NCI-H1436 treated with DMSO at 0.1 percent for 48 hours (cell line): Measurements from ENCODE around the gene TMEM163.

Experiments
- DNase-seq: peaks from one replicate; lab custom pipeline; 2025; lab: John Stamatoyannopoulos, UW

Gene TMEM163

GRCh38 chr2:134693359-134694330, 25.2 kb downstream of the TMEM163 start:
- no peak for DNase-seq

- no peak for DNase-seq
These were observed 26.3 kb downstream of the TMEM163 start for GRCh38 chr2:134692499-134692898.

- no peak for DNase-seq
These were observed 28.1 kb downstream of the TMEM163 start for GRCh38 chr2:134690629-134691215.

- no peak for DNase-seq
These were observed 29.5 kb downstream of the TMEM163 start for GRCh38 chr2:134689315-134689714.

- no peak for DNase-seq
These were observed 32.8 kb downstream of the TMEM163 start for GRCh38 chr2:134685967-134686366.

- DNase-seq: no peak
These were observed 35.2 kb downstream of the TMEM163 start for GRCh38 chr2:134683561-134684112.

GRCh38 chr2:134682726-134683125, 36.1 kb downstream of the TMEM163 start:
- no peak for DNase-seq

- no peak for DNase-seq
These were observed 37.6 kb downstream of the TMEM163 start for GRCh38 chr2:134681201-134681600.

- no peak for DNase-seq
These were observed 39.1 kb downstream of the TMEM163 start for GRCh38 chr2:134679745-134680144.

- no peak for DNase-seq
These were observed 39.5 kb downstream of the TMEM163 start for GRCh38 chr2:134679294-134679693.

- DNase-seq: no peak
These were observed 40.7 kb downstream of the TMEM163 start for GRCh38 chr2:134677856-134678756.

GRCh38 chr2:134676960-134677359, 41.8 kb downstream of the TMEM163 start:
- DNase-seq: no peak

- DNase-seq: no peak
These were observed 43.5 kb downstream of the TMEM163 start for GRCh38 chr2:134675314-134675713.

- DNase-seq: no peak
These were observed 44.1 kb downstream of the TMEM163 start for GRCh38 chr2:134674687-134675086.

GRCh38 chr2:134671513-134671912, 47.3 kb downstream of the TMEM163 start:
- no peak for DNase-seq

- no peak for DNase-seq
These were observed 47.8 kb downstream of the TMEM163 start for GRCh38 chr2:134670955-134671354.

- DNase-seq: no peak
These were observed 48.8 kb downstream of the TMEM163 start for GRCh38 chr2:134669731-134670669.

GRCh38 chr2:134668821-134669220, 50.0 kb downstream of the TMEM163 start:
- no peak for DNase-seq

- no peak for DNase-seq
These were observed 51.3 kb downstream of the TMEM163 start for GRCh38 chr2:134667541-134667940.

- DNase-seq: no peak
These were observed 51.7 kb downstream of the TMEM163 start for GRCh38 chr2:134667081-134667480.
